Measurements from ENCODE around the gene LYST.
"Not testable (repeated sequence)": the region's sequence is repeated elsewhere in the genome, so short reads cannot be mapped to it uniquely, and the experiment has no call there.

DNA sequence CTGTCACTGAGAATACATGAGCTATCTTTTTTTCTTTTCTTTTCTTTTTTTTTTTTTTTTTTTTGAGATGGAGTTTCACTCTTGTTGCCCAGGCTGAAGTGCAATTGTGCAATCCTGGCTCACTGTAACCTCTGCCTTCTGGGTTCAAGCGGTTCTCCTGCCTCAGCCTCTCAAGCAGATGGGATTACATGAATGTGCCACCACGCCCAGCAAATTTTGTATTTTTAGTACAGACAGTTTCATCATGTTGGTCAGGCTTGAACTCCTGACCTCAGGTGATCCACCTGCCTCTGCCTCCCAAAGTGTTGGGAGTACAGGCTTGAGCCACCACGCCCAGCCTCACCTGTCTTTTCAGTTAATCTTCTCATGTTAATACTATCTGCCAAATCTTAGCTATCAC, 112.5 kb downstream of the LYST start:
- TF ChIP-seq EZH2 (IDR thresholded peaks at IDR 0.05); POLR2AphosphoS5 (IDR thresholded peaks at IDR 0.05; ENCODE audit: borderline replicate concordance, low read depth, low read length): not testable (repeated sequence)

Measured in SK-N-MC (cell line).